ENCODE results near the gene FCHO1.

FCHO1 gene

GRCh38 chr19:17802137-17802858, 51.0 kb downstream of the FCHO1 start:
- H3K36me3 ChIP-seq: no peaks in the 10 kb centered on the region
- H3K27me3 ChIP-seq: peaks cover 0 to 52% of the 10 kb centered on the region in 2 donors
- no peak for DNase-seq
- H3K9me3 ChIP-seq: no peaks in the 10 kb centered on the region
- no peak overlapping the region for H3K4me3 ChIP-seq
- no peak overlapping the region for H3K27ac ChIP-seq
- TF ChIP-seq, protein P1, sequence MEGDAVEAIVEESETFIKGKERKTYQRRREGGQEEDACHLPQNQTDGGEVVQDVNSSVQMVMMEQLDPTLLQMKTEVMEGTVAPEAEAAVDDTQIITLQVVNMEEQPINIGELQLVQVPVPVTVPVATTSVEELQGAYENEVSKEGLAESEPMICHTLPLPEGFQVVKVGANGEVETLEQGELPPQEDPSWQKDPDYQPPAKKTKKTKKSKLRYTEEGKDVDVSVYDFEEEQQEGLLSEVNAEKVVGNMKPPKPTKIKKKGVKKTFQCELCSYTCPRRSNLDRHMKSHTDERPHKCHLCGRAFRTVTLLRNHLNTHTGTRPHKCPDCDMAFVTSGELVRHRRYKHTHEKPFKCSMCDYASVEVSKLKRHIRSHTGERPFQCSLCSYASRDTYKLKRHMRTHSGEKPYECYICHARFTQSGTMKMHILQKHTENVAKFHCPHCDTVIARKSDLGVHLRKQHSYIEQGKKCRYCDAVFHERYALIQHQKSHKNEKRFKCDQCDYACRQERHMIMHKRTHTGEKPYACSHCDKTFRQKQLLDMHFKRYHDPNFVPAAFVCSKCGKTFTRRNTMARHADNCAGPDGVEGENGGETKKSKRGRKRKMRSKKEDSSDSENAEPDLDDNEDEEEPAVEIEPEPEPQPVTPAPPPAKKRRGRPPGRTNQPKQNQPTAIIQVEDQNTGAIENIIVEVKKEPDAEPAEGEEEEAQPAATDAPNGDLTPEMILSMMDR (IDR thresholded peaks at IDR 0.05): no peak
- intact Hi-C loops (cut with DNase I; ENCODE audit: low total_unique reads): no loop called here
- H3K4me1 ChIP-seq: no peaks in the 10 kb centered on the region

GRCh38 chr19:17803264-17803896, 52.1 kb downstream of the FCHO1 start:
- TF ChIP-seq, protein P1 (IDR thresholded peaks at IDR 0.05): no peak
- intact Hi-C loops (cut with DNase I; ENCODE audit: low total_unique reads): no loop called here
- no peak overlapping the region for H3K27ac ChIP-seq
- peaks cover 0 to 52% of the 10 kb centered on the region in 2 donors for H3K27me3 ChIP-seq
- no peaks in the 10 kb centered on the region for H3K4me1 ChIP-seq
- no peak overlapping the region for H3K4me3 ChIP-seq
- H3K36me3 ChIP-seq: no peaks in the 10 kb centered on the region
- H3K9me3 ChIP-seq: no peaks in the 10 kb centered on the region
- peak in 1 of 2 donors; percentile 57 for DNase-seq

- TF ChIP-seq, protein P1 (IDR thresholded peaks at IDR 0.05): no peak
- peaks cover 0 to 44% of the 10 kb centered on the region in 2 donors for H3K27me3 ChIP-seq
- no peak overlapping the region for H3K4me3 ChIP-seq
- no peaks in the 10 kb centered on the region for H3K36me3 ChIP-seq
- intact Hi-C loops (cut with DNase I; ENCODE audit: low total_unique reads): no loop called here
- no peak for DNase-seq
- H3K4me1 ChIP-seq: no peaks in the 10 kb centered on the region
- H3K27ac ChIP-seq: no peak overlapping the region
- H3K9me3 ChIP-seq: no peaks in the 10 kb centered on the region
Observed at GRCh38 chr19:17805427-17805826, 54.1 kb downstream of the FCHO1 start.

- Histone ChIP-seq H3K36me3 (no peaks in the 10 kb centered on the region), H3K27ac (no peak overlapping the region), H3K9me3 (peaks cover 0 to 3% (median 0%) of the 10 kb centered on the region in 3 donors), H3K27me3 (peaks cover 0 to 42% of the 10 kb centered on the region in 2 donors), H3K4me1 (no peaks in the 10 kb centered on the region), H3K4me3 (no peak overlapping the region)
- no peak for DNase-seq
- TF ChIP-seq, protein P1 (IDR thresholded peaks at IDR 0.05): no peak
- intact Hi-C loops (cut with DNase I; ENCODE audit: low total_unique reads): no loop called here
Observed at GRCh38 chr19:17806945-17807344, 55.7 kb downstream of the FCHO1 start.

- Histone ChIP-seq H3K27me3 (peaks cover 0 to 42% of the 10 kb centered on the region in 2 donors), H3K9me3 (peaks cover 0 to 3% (median 0%) of the 10 kb centered on the region in 3 donors), H3K4me3 (no peak overlapping the region), H3K4me1 (no peaks in the 10 kb centered on the region), H3K27ac (no peak overlapping the region), H3K36me3 (no peaks in the 10 kb centered on the region)
- intact Hi-C loops (cut with DNase I; ENCODE audit: low total_unique reads): no loop called here
- TF ChIP-seq, protein P1 (IDR thresholded peaks at IDR 0.05): no peak
- no peak for DNase-seq
Observed at GRCh38 chr19:17807731-17808316, 56.5 kb downstream of the FCHO1 start.
